Measurements from ENCODE around the gene RERE. TPM values are rescaled to one million over a fixed set of nuclear protein-coding genes. Genes with fewer than 3 reads are reported as not detected.

Gene RERE
- total and polyA plus RNA-seq, 2 experiments from 2014 or later, result 148 to 170 TPM

- H3K36me3 Mint-ChIP-seq (ENCODE audit: low read depth), result peaks cover 11% of the 10 kb centered on the region
- peaks cover 11% of the 10 kb centered on the region for H4K20me1 ChIP-seq (replicated peaks; ENCODE audit: insufficient read depth)
- H3K27ac ChIP-seq (ENCODE audit: low read depth), result peak overlapping the region; percentile 64; the same call in 1 of the 2 replicates
- H3K9me2 ChIP-seq (ENCODE audit: insufficient read depth), result no peaks in the 10 kb centered on the region
- H3K79me2 ChIP-seq (replicated peaks; ENCODE audit: insufficient read depth), result peaks cover 90% of the 10 kb centered on the region
- H3K4me1 Mint-ChIP-seq, result peaks cover 45% of the 10 kb centered on the region
- H2AFZ ChIP-seq, result no peak overlapping the region
- no peak for TF ChIP-seq CTCF (conservative IDR thresholded peaks at IDR 0.05; ENCODE audit: low read depth in 2 of 2)
- DNase-seq (ENCODE audit: low spot score) (no peak), ATAC-seq (no peak)
- peaks cover 33% of the 10 kb centered on the region for H3K4me1 ChIP-seq (ENCODE audit: insufficient read depth)
- no peak overlapping the region for H3K4me3 Mint-ChIP-seq
- H3K36me3 ChIP-seq (ENCODE audit: insufficient read depth), result no peaks in the 10 kb centered on the region
- H3F3A ChIP-seq (replicated peaks; ENCODE audit: low read depth), result no peaks in the 10 kb centered on the region
- H3K27ac Mint-ChIP-seq, result no peak overlapping the region; the same call in 1 of the 2 replicates
- no peak overlapping the region for H3K4me3 ChIP-seq
- no peaks in the 10 kb centered on the region for H3K27me3 ChIP-seq (ENCODE audit: insufficient read depth)
- H3K9me3 Mint-ChIP-seq, result no peaks in the 10 kb centered on the region
- H3K27me3 Mint-ChIP-seq (ENCODE audit: insufficient read depth, low read depth, poor library complexity), result peaks cover 1% of the 10 kb centered on the region
- H3K4me2 ChIP-seq, result no peak overlapping the region
These were observed 296.9 kb downstream of the RERE start for GRCh38 chr1:8520483-8520966.

GRCh38 chr1:8519167-8519566 lies 298.3 kb downstream of the RERE start:
- Mint-ChIP-seq H3K27ac (no peak overlapping the region), H3K4me3 (no peak overlapping the region), H3K36me3 (ENCODE audit: low read depth) (peaks cover 9% of the 10 kb centered on the region), H3K4me1 (peaks cover 37% of the 10 kb centered on the region), H3K9me3 (no peaks in the 10 kb centered on the region), H3K27me3 (ENCODE audit: insufficient read depth, low read depth, poor library complexity) (peaks cover 1% of the 10 kb centered on the region)
- Histone ChIP-seq H3F3A (replicated peaks; ENCODE audit: low read depth) (no peaks in the 10 kb centered on the region), H3K4me2 (no peak overlapping the region), H3K27ac (ENCODE audit: low read depth) (no peak overlapping the region), H3K9me2 (ENCODE audit: insufficient read depth) (no peaks in the 10 kb centered on the region), H3K4me3 (no peak overlapping the region), H3K27me3 (ENCODE audit: insufficient read depth) (no peaks in the 10 kb centered on the region), H3K4me1 (ENCODE audit: insufficient read depth) (peaks cover 23% of the 10 kb centered on the region), H3K79me2 (replicated peaks; ENCODE audit: insufficient read depth) (peaks cover 92% of the 10 kb centered on the region), H2AFZ (no peak overlapping the region), H3K36me3 (ENCODE audit: insufficient read depth) (no peaks in the 10 kb centered on the region), H4K20me1 (replicated peaks; ENCODE audit: insufficient read depth) (peaks cover 10% of the 10 kb centered on the region)
- TF ChIP-seq EZH2phosphoT487 (IDR thresholded peaks at IDR 0.05; ENCODE audit: unreplicated experiment) (no peak), ZNF114 (CRISPR knock-in tag; IDR thresholded peaks at IDR 0.05) (no peak), CREB1 (CRISPR knock-in tag; IDR thresholded peaks at IDR 0.05; ENCODE audit: low read depth) (no peak)
- ATAC-seq (no peak), DNase-seq (ENCODE audit: low spot score) (no peak)

- H3K9me3 Mint-ChIP-seq, result no peaks in the 10 kb centered on the region
- DNase-seq (ENCODE audit: low spot score) (no peak), ATAC-seq (no peak)
- Histone ChIP-seq H3K9me2 (ENCODE audit: insufficient read depth) (no peaks in the 10 kb centered on the region), H3K36me3 (ENCODE audit: insufficient read depth) (no peaks in the 10 kb centered on the region), H3K27me3 (ENCODE audit: insufficient read depth) (no peaks in the 10 kb centered on the region), H3F3A (replicated peaks; ENCODE audit: low read depth) (no peaks in the 10 kb centered on the region), H3K79me2 (replicated peaks; ENCODE audit: insufficient read depth) (peaks cover 92% of the 10 kb centered on the region), H3K4me2 (no peak overlapping the region), H3K4me1 (ENCODE audit: insufficient read depth) (peaks cover 23% of the 10 kb centered on the region), H3K4me3 (no peak overlapping the region), H3K27ac (ENCODE audit: low read depth) (peak overlapping the region; percentile 73; the same call in 1 of the 2 replicates), H4K20me1 (replicated peaks; ENCODE audit: insufficient read depth) (peaks cover 10% of the 10 kb centered on the region), H2AFZ (no peak overlapping the region)
- peaks cover 3% of the 10 kb centered on the region for H3K36me3 Mint-ChIP-seq (ENCODE audit: low read depth)
- peaks cover 1% of the 10 kb centered on the region for H3K27me3 Mint-ChIP-seq (ENCODE audit: insufficient read depth, low read depth, poor library complexity)
- peaks cover 32% of the 10 kb centered on the region for H3K4me1 Mint-ChIP-seq
- H3K4me3 Mint-ChIP-seq, result no peak overlapping the region
- peak overlapping the region; percentile 11; the same call in 1 of the 2 replicates for H3K27ac Mint-ChIP-seq
- TF ChIP-seq REST (IDR thresholded peaks at IDR 0.05; ENCODE audit: unreplicated experiment), result no peak
These were observed 299.0 kb downstream of the RERE start for GRCh38 chr1:8518490-8518801.
